RWPE2 (cell line): Measurements from ENCODE around the gene PDCD1.

Experiments used
- ATAC-seq: fragments of 200-7000 bp; cut with Tn5 transposase; 3 replicates; pipeline ENCODE4 v1.9.1; 2021; ENCODE audit warnings: low read depth
- DNase-seq: peaks from one replicate; pipeline ENCODE4 v3.0.0-alpha.2; 2020; ENCODE audit warnings: low spot score
- H3K27ac ChIP-seq: fragments of 450-650 bp; 2 replicates; pipeline ENCODE4 v1.5.1; 2017; ENCODE audit warnings: mild to moderate bottlenecking; ENCODE audit not compliant: poor library complexity, severe bottlenecking
- H3K27me3 ChIP-seq: fragments of 250-450 bp; sonication (Bioruptor Pico); 2 replicates; pipeline ENCODE4 v1.5.1; 2021; ENCODE audit warnings: mild to moderate bottlenecking, moderate library complexity; ENCODE audit not compliant: insufficient read depth, poor library complexity, severe bottlenecking
- H3K36me3 ChIP-seq: fragments of 250-450 bp; sonication (Bioruptor Pico); 2 replicates; pipeline ENCODE4 v1.5.1; 2020; ENCODE audit warnings: low read depth, mild to moderate bottlenecking, moderate library complexity
- H3K4me1 ChIP-seq: fragments of 250-450 bp; sonication (Bioruptor Pico); 2 replicates; pipeline ENCODE4 v1.5.1; 2021; ENCODE audit warnings: mild to moderate bottlenecking, moderate library complexity; ENCODE audit not compliant: insufficient read depth, poor library complexity, severe bottlenecking
- H3K4me3 ChIP-seq: fragments of 250-450 bp; sonication (Bioruptor Pico); 2 replicates; pipeline ENCODE4 v1.5.1; 2021; ENCODE audit warnings: mild to moderate bottlenecking, moderate library complexity; ENCODE audit not compliant: severe bottlenecking
- H3K9me3 ChIP-seq: fragments of 250-450 bp; sonication (Bioruptor Pico); 2 replicates; pipeline ENCODE4 v1.5.1; 2021; ENCODE audit warnings: mild to moderate bottlenecking, moderate library complexity; ENCODE audit not compliant: severe bottlenecking
- CTCF ChIP-seq: fragments of 450-650 bp; IDR thresholded peaks from one replicate; pipeline ENCODE4 v1.5.1; 2017; ENCODE audit warnings: mild to moderate bottlenecking, moderate library complexity; ENCODE audit not compliant: poor library complexity, severe bottlenecking

PDCD1 gene

DNA sequence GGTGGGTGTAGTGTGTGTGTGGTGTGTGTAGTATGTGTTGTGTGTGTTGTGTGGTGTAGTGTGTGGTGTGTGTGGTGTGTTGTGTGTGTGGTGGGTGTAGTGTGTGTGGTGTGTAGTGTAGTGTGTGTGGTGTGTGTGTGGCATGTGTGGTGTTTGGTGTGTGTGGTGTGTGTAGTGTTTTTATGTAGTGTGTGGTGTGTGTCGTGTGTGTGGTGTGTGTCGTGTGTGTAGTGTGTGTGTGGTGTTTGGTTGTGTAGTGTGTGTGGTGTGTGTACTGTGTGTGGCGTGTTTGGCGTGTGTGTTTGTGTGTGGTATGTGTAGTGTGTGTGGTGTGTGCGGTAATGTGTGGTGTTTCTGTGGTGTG is 6.1 kb upstream of the PDCD1 start:
- ATAC-seq, result no peak
- DNase-seq, result no peak
- Histone ChIP-seq H3K27me3 (no peaks in the 10 kb centered on the region), H3K36me3 (no peaks in the 10 kb centered on the region), H3K4me1 (no peaks in the 10 kb centered on the region), H3K4me3 (no peak overlapping the region), H3K9me3 (no peaks in the 10 kb centered on the region), H3K27ac (no peak overlapping the region)
- TF ChIP-seq CTCF, result no peak

DNA sequence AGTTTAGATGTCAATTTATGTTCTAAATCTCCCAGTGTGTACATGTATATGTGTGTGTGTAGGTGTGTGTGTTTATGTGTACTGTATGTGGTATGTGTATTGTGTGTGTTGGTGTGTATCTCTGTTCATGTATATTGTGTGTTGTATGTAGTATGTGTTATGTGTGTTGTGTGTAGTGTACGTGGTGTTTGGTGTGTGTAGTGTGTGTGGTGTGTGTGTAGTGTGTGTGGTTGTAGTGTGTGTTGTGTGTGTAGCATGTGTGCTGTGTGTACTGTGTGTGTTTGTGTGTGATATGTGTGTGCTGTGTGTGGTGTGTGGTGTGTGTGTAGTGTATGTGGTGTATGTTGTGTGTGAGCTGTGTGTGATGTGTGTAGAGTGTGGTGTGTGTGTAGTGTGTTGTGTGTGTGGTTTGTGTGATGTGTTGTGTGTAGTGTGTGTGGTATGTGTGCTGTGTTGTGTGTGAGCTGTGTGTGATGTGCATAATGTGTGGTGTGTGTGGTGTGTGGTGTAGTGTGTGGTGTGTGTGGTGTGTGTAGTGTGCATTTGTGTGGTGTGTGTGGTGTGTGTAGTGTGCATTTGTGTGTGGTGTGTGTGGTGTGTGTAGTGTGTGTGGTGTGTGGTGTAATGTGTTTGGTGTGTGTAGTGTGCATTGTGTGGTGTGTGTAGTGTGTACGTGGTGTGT is 5.6 kb upstream of the PDCD1 start:
- Histone ChIP-seq H3K36me3 (no peaks in the 10 kb centered on the region), H3K27me3 (no peaks in the 10 kb centered on the region), H3K4me1 (no peaks in the 10 kb centered on the region), H3K9me3 (no peaks in the 10 kb centered on the region), H3K27ac (no peak overlapping the region), H3K4me3 (no peak overlapping the region)
- no peak for TF ChIP-seq CTCF
- no peak for ATAC-seq
- DNase-seq, result no peak

DNA sequence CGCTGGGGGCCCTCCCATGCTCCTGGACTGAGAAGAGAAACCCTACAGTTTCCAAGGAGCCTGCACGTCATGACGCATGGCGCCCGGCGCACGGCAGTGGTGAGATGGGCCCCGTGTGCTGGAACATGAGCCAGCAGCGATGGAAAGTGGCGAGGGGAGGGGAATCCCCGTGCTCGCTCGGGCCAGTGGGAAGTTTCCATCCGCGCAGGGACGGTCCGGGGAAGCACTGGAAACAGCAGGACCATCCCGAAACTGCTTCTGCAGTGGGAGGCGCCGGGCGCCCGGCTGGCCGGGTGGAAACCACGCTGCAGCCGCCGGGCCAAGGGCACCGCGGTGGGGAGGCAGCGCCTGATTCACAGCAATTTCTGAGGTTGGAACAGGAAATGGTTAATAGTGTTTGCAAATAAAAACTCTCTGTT is 4.9 kb upstream of the PDCD1 start:
- H3K27me3 ChIP-seq, result no peaks in the 10 kb centered on the region
- DNase-seq, result no peak
- no peak for TF ChIP-seq CTCF
- H3K4me1 ChIP-seq, result no peaks in the 10 kb centered on the region
- H3K4me3 ChIP-seq, result no peak overlapping the region
- H3K36me3 ChIP-seq, result no peaks in the 10 kb centered on the region
- no peak overlapping the region for H3K27ac ChIP-seq
- no peaks in the 10 kb centered on the region for H3K9me3 ChIP-seq
- peak; percentile 5; the same call in 1 of the 3 replicates for ATAC-seq

- Histone ChIP-seq H3K9me3 (no peaks in the 10 kb centered on the region), H3K36me3 (no peaks in the 10 kb centered on the region), H3K4me1 (no peaks in the 10 kb centered on the region), H3K27me3 (no peaks in the 10 kb centered on the region), H3K27ac (no peak overlapping the region), H3K4me3 (no peak overlapping the region)
- ATAC-seq (no peak), DNase-seq (no peak)
- TF ChIP-seq CTCF, result no peak
Observed at GRCh38 chr2:241862775-241863535, 4.3 kb upstream of the PDCD1 start.

GRCh38 chr2:241862093-241862492 is 3.4 kb upstream of the PDCD1 start:
- Histone ChIP-seq H3K27me3 (no peaks in the 10 kb centered on the region), H3K4me3 (no peak overlapping the region), H3K27ac (no peak overlapping the region), H3K36me3 (no peaks in the 10 kb centered on the region), H3K4me1 (no peaks in the 10 kb centered on the region), H3K9me3 (no peaks in the 10 kb centered on the region)
- ATAC-seq (no peak), DNase-seq (no peak)
- no peak for TF ChIP-seq CTCF
